Trophoblast cell (in vitro differentiated cells and primary cell): ENCODE data around the gene CTBS.
A peak's percentile ranks its signal among the peaks of the same experiment; 100 is the strongest.

Experiments
- DNase-seq, 2 donors: peaks; one replicate each; pipeline ENCODE4 v3.0.0-alpha.2; 2016
- H2AFZ ChIP-seq: 2 replicates; pipeline ENCODE4 v1.6.1; 2013; ENCODE audit warnings: low read length, moderate library complexity, mild to moderate bottlenecking; ENCODE audit not compliant: insufficient read depth, poor library complexity
- H2AK5ac ChIP-seq: 2 replicates; pipeline ENCODE4 v1.6.1; 2013; ENCODE audit warnings: mild to moderate bottlenecking, low read length
- H2BK120ac ChIP-seq: 2 replicates; pipeline ENCODE4 v1.6.1; 2013; ENCODE audit warnings: low read length, mild to moderate bottlenecking, moderate library complexity; ENCODE audit not compliant: insufficient read depth, poor library complexity
- H2BK12ac ChIP-seq: 2 replicates; pipeline ENCODE4 v1.6.1; 2013; ENCODE audit warnings: mild to moderate bottlenecking, low read length, moderate library complexity
- H2BK5ac ChIP-seq: 2 replicates; pipeline ENCODE4 v1.6.1; 2013; ENCODE audit warnings: low read length, low read depth, moderate library complexity, mild to moderate bottlenecking; ENCODE audit not compliant: poor library complexity
- H3K14ac ChIP-seq: 2 replicates; pipeline ENCODE4 v1.6.1; 2013; ENCODE audit warnings: mild to moderate bottlenecking, low read length
- H3K18ac ChIP-seq: 2 replicates; pipeline ENCODE4 v1.6.1; 2013; ENCODE audit warnings: mild to moderate bottlenecking, low read length
- H3K23ac ChIP-seq: 2 replicates; pipeline ENCODE4 v1.6.1; 2013; ENCODE audit warnings: low read length
- H3K27ac ChIP-seq: 2 replicates; pipeline ENCODE4 v1.5.1; 2013; ENCODE audit warnings: low read depth, mild to moderate bottlenecking, inconsistent platforms, low read length, moderate library complexity
- H3K27me3 ChIP-seq: 2 replicates; pipeline ENCODE4 v1.6.1; 2013; ENCODE audit warnings: inconsistent platforms, mild to moderate bottlenecking, low read length, moderate library complexity; ENCODE audit not compliant: insufficient read depth
- H3K36me3 ChIP-seq, 2 experiments: 1 replicate in 1 of 2; 2 replicates in 1 of 2; pipeline ENCODE4 v1.6.1; 2013; ENCODE audit warnings: low read length in 2 of 2, mild to moderate bottlenecking in 2 of 2, moderate library complexity in 1 of 2; ENCODE audit not compliant: insufficient read depth in 2 of 2, control insufficient read depth in 1 of 2
- H3K4ac ChIP-seq: 2 replicates; pipeline ENCODE4 v1.6.1; 2013; ENCODE audit warnings: low read depth, mild to moderate bottlenecking, low read length, moderate library complexity
- H3K4me1 ChIP-seq, 2 experiments: 1 replicate in 1 of 2; 2 replicates in 1 of 2; pipeline ENCODE4 v1.6.1; 2013; ENCODE audit warnings: low read length in 2 of 2, mild to moderate bottlenecking in 2 of 2, moderate library complexity in 1 of 2; ENCODE audit not compliant: insufficient read depth in 2 of 2, control insufficient read depth in 1 of 2
- H3K4me2 ChIP-seq: 2 replicates; pipeline ENCODE4 v1.6.1; 2013; ENCODE audit warnings: inconsistent platforms, mild to moderate bottlenecking, low read length, moderate library complexity
- H3K4me3 ChIP-seq: 2 replicates; pipeline ENCODE4 v1.5.1; 2013; ENCODE audit warnings: mild to moderate bottlenecking, low read depth, low read length, inconsistent platforms
- H3K79me1 ChIP-seq: one replicate; pipeline ENCODE4 v1.6.1; 2013; ENCODE audit warnings: low read length
- H3K79me2 ChIP-seq: 2 replicates; pipeline ENCODE4 v1.6.1; 2013; ENCODE audit warnings: low read length, mild to moderate bottlenecking; ENCODE audit not compliant: control insufficient read depth, insufficient read depth, poor library complexity
- H3K9ac ChIP-seq: 2 replicates; pipeline ENCODE4 v1.6.1; 2013; ENCODE audit warnings: mild to moderate bottlenecking, low read length
- H3K9me3 ChIP-seq: 2 replicates; pipeline ENCODE4 v1.6.1; 2013; ENCODE audit warnings: low read depth, mild to moderate bottlenecking, control low read depth, inconsistent platforms, low read length; ENCODE audit not compliant: insufficient read depth
- H4K12ac ChIP-seq: 2 replicates; pipeline ENCODE4 v1.6.1; 2013; ENCODE audit warnings: low read depth, mild to moderate bottlenecking, low read length, moderate library complexity
- H4K8ac ChIP-seq: 2 replicates; pipeline ENCODE4 v1.6.1; 2013; ENCODE audit warnings: low read depth, mild to moderate bottlenecking, low read length, moderate library complexity
- H4K91ac ChIP-seq: one replicate; pipeline ENCODE4 v1.6.1; 2013; ENCODE audit warnings: low read depth, mild to moderate bottlenecking, low read length, moderate library complexity
- WGBS: extraction: QIAGEN DNeasy Blood & Tissue Kit; methylation state at CpG from one replicate; pipeline ENCODE4 v1.1.7; 2013; ENCODE audit warnings: missing lambda C conversion rate; ENCODE audit not compliant: insufficient read length, insufficient coverage; ENCODE audit errors: extremely low coverage; 5-methylcytosine and 5-hydroxymethylcytosine counted together

CTBS gene

GRCh38 chr1:84504580-84505492, 69.4 kb downstream of the CTBS start:
- no peaks in the 10 kb centered on the region for H3K9me3 ChIP-seq
- WGBS = no CpG with 5 or more reads among the region's 17 CpGs
- DNase-seq = peak; percentile 8 to 72

GRCh38 chr1:84502927-84503326, 71.3 kb downstream of the CTBS start:
- Histone ChIP-seq H3K4me1 (peaks cover 4 to 7% of the 10 kb centered on the region in 2 experiments), H3K79me2 (peaks cover 9% of the 10 kb centered on the region), H2BK12ac (no peak overlapping the region), H4K8ac (no peak overlapping the region), H3K14ac (no peak overlapping the region), H3K79me1 (peaks cover 14% of the 10 kb centered on the region), H3K9ac (no peak overlapping the region), H3K4me2 (no peak overlapping the region), H2AK5ac (no peak overlapping the region), H3K27me3 (no peaks in the 10 kb centered on the region), H3K36me3 (peaks cover 3 to 8% of the 10 kb centered on the region in 2 experiments), H3K4ac (peak overlapping the region; percentile 83), H2BK120ac (no peak overlapping the region), H3K9me3 (no peaks in the 10 kb centered on the region), H2AFZ (no peak overlapping the region), H3K27ac (no peak overlapping the region), H4K12ac (no peak overlapping the region), H3K23ac (no peak overlapping the region), H3K4me3 (no peak overlapping the region), H3K18ac (no peak overlapping the region), H2BK5ac (no peak overlapping the region), H4K91ac (no peak overlapping the region)
- no CpG with 5 or more reads among the region's 5 CpGs for WGBS
- no peak for DNase-seq

More at GRCh38 chr1:84504580-84505492, 69.4 kb downstream of the CTBS start:
- Histone ChIP-seq H3K9ac (peak overlapping the region; percentile 99), H3K27ac (peak overlapping the region; percentile 36), H3K4me2 (peak overlapping the region; percentile 83), H3K23ac (no peak overlapping the region), H2AFZ (no peak overlapping the region), H3K79me1 (peaks cover 14% of the 10 kb centered on the region), H2BK5ac (peak overlapping the region; percentile 39), H4K8ac (peak overlapping the region; percentile 29), H3K36me3 (peaks cover under 1 to 5% of the 10 kb centered on the region in 2 experiments), H3K14ac (peak overlapping the region; percentile 60), H3K18ac (no peak overlapping the region), H3K4me3 (peak overlapping the region; percentile 97), H4K12ac (no peak overlapping the region), H2AK5ac (no peak overlapping the region), H4K91ac (no peak overlapping the region), H2BK120ac (peak overlapping the region; percentile 35), H2BK12ac (no peak overlapping the region), H3K4me1 (peaks cover 4 to 7% of the 10 kb centered on the region in 2 experiments), H3K27me3 (no peaks in the 10 kb centered on the region), H3K79me2 (peaks cover 9% of the 10 kb centered on the region), H3K4ac (peak overlapping the region; percentile 86)
